Measurements from ENCODE around the gene IL17RA.
"Not testable (repeated sequence)": the region's sequence is repeated elsewhere in the genome, so short reads cannot be mapped to it uniquely, and the experiment has no call there.

IL17RA gene

DNA sequence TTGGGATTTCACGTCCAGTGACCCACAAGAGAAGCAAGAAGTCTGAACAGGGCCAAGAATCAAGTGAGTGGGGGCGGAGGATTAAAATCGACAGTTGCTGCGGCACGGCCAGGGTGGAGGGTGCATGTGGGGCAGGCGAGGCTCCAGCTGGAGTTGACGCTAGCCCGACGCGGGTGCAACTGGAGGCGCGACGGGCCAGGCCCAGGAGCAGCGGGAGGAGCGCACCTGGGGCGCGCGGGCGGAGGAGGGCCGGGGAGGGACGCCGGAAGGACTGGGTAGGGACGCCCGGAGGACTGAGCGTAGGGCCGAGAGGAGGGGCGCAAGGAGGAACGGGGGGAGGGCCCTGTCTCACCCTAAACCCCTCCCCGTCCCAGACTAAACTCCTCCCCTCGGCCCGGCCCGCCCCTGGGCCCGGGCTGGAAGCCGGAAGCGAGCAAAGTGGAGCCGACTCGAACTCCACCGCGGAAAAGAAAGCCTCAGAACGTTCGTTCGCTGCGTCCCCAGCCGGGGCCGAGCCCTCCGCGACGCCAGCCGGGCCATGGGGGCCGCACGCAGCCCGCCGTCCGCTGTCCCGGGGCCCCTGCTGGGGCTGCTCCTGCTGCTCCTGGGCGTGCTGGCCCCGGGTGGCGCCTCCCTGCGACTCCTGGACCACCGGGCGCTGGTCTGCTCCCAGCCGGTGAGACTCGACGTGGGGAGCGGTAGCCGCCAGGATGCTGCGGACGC, at the start of gene IL17RA:
Gene IL17RA (plus strand): TSS at position 447 of the 723 bp plus-strand sequence. CDS start 92 bp downstream, at position 539.
- DNase-seq (ENCODE audit: low read depth): peak; percentile 67
- TF ChIP-seq, protein P1, sequence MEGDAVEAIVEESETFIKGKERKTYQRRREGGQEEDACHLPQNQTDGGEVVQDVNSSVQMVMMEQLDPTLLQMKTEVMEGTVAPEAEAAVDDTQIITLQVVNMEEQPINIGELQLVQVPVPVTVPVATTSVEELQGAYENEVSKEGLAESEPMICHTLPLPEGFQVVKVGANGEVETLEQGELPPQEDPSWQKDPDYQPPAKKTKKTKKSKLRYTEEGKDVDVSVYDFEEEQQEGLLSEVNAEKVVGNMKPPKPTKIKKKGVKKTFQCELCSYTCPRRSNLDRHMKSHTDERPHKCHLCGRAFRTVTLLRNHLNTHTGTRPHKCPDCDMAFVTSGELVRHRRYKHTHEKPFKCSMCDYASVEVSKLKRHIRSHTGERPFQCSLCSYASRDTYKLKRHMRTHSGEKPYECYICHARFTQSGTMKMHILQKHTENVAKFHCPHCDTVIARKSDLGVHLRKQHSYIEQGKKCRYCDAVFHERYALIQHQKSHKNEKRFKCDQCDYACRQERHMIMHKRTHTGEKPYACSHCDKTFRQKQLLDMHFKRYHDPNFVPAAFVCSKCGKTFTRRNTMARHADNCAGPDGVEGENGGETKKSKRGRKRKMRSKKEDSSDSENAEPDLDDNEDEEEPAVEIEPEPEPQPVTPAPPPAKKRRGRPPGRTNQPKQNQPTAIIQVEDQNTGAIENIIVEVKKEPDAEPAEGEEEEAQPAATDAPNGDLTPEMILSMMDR (IDR thresholded peaks at IDR 0.05; ENCODE audit: low read depth, low read length, missing control alignments): no peak
- H3K4me3 ChIP-seq (ENCODE audit: low read depth, low read length): peak within 1 kb of the TSS; percentile 85

DNA sequence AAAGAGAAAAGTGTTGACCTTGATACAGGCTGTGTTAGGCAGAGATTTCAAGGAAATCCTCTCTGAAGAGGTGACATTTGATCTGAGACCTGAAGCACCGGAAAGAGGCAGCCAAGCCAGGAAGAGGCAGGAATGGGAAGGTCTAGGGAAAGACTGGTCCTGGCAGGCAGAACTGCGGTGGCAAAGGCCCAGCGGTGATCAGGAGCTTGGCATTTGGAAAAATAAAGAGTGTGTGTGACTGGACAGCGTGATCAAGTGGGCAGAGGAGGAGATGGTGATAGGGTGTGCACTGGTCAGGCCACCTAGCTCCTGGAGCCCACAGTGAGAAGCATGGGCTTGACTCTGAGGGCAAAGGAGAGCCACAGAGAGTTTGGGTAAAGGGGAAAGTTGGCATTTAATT, 49.6 kb upstream of the IL17RA start:
- TF ChIP-seq, protein P1 (IDR thresholded peaks at IDR 0.05; ENCODE audit: low read depth, low read length, missing control alignments): no peak
- no peak for DNase-seq (ENCODE audit: low read depth)
- no peak overlapping the region for H3K4me3 ChIP-seq (ENCODE audit: low read depth, low read length)

- not testable (repeated sequence) for DNase-seq (ENCODE audit: low read depth)
- H3K4me3 ChIP-seq (ENCODE audit: low read depth, low read length): peak overlapping the region; percentile 60
These were observed 48.6 kb upstream of the IL17RA start for GRCh38 chr22:17035976-17036841.

GRCh38 chr22:17036842-17037711, 47.7 kb upstream of the IL17RA start:
- peak overlapping the region; percentile 81 for H3K4me3 ChIP-seq (ENCODE audit: low read depth, low read length)
- not testable (repeated sequence) for DNase-seq (ENCODE audit: low read depth)

- no peak overlapping the region for H3K4me3 ChIP-seq (ENCODE audit: low read depth, low read length)
- no peak for DNase-seq (ENCODE audit: low read depth)
- TF ChIP-seq, protein P1 (IDR thresholded peaks at IDR 0.05; ENCODE audit: low read depth, low read length, missing control alignments): no peak
These were observed 41.3 kb upstream of the IL17RA start for GRCh38 chr22:17043521-17043920.

DNA sequence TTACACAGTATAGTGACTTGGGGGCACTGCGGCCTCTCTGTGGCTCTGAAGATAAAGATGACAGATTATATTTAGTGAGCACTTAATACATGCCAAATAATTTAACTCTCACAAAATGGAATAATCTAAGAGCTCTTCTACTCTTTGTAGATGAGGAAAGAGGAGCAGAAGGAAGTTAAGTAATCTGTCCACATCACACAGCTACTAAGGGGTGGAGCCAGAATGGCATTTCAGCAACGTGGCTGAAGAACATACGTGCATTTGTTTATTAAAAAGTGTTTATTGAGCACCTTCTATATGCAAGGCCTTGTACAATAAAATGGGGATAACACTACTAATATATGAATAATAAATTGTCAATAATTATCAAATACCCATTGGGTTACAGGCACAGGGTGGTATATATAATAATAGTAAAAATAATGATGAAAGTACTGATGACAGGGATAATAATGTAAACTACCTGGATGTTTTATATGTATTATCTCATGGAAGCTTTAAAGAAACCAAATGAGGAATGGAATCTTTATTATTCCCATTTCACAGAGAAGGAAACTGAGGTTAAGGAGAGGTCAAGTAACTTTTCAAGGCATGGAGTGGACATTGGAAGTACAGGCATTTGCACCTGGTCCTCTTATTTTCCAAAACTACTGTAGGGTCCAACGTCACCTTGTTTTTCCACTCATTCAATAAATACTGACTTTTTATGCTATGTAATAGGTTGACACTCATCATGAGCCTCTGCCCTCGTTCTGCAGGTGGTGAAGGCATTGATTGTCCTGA, 38.0 kb upstream of the IL17RA start:
- H3K4me3 ChIP-seq (ENCODE audit: low read depth, low read length): no peak overlapping the region
- no peak for DNase-seq (ENCODE audit: low read depth)
- TF ChIP-seq, protein P1 (IDR thresholded peaks at IDR 0.05; ENCODE audit: low read depth, low read length, missing control alignments): no peak

DNA sequence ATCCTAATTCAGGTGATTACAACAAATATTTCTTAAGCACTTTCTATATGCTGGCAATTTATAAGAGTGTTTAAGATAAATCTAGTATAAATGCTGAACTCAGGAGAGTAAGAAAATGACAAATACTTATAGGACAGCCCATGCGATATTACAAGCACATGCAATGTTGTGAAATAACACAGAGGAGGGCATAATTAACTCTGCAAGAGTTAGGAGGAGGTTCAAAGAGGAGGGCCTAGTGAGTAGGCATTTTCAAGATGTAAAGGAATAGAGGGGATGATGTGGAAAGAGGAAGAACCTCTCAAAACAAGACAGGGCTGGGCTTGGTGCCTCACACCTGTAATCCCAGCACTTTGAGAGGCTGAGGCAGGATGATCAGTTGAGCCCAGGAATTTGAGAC, 37.1 kb upstream of the IL17RA start:
- no peak for DNase-seq (ENCODE audit: low read depth)
- TF ChIP-seq, protein P1 (IDR thresholded peaks at IDR 0.05; ENCODE audit: low read depth, low read length, missing control alignments): no peak

More for the DNA sequence above, 37.1 kb upstream of the IL17RA start:
- H3K4me3 ChIP-seq (ENCODE audit: low read depth, low read length): no peak overlapping the region

Data from GM12864 (cell line).